H1 (cell line): Measurements from ENCODE around the gene TRIM9. TPM values are rescaled to one million over a fixed set of nuclear protein-coding genes. Genes with fewer than 3 reads are reported as not detected.

Source experiments
- CHD7 ChIP-seq: fragments of 300-600 bp; sonication (generic); IDR thresholded peaks from 2 replicates; pipeline ENCODE4 v1.7.1; 2012; ENCODE audit warnings: low read length, moderate library complexity, mild to moderate bottlenecking, inconsistent platforms; ENCODE audit not compliant: insufficient replicate concordance
- EZH2 ChIP-seq: fragments of 200-600 bp; sonication (generic); IDR thresholded peaks from 2 replicates; pipeline ENCODE4 v1.7.1; 2012; ENCODE audit warnings: low read depth, mild to moderate bottlenecking, moderate library complexity, low read length, inconsistent platforms; ENCODE audit not compliant: severe bottlenecking
- GTF2F1 ChIP-seq: IDR thresholded peaks from 2 replicates; pipeline ENCODE4 v1.6.1; 2012; ENCODE audit warnings: low read depth, low read length, improper control_type of control experiment, borderline replicate concordance
- NRF1 ChIP-seq: IDR thresholded peaks from 2 replicates; pipeline ENCODE4 v1.6.1; 2011; ENCODE audit warnings: mild to moderate bottlenecking, low read depth, low read length, improper control_type of control experiment
- RFX5 ChIP-seq: IDR thresholded peaks from 2 replicates; pipeline ENCODE4 v1.6.1; 2011; ENCODE audit warnings: low read depth, low read length, improper control_type of control experiment, borderline replicate concordance
- SP4 ChIP-seq: IDR thresholded peaks from 2 replicates; pipeline ENCODE4 v1.6.1; 2012; ENCODE audit warnings: low read length, inconsistent platforms
- polyA plus RNA-seq, 7 experiments: library from polyadenylated mRNA; depleted of rRNA in 3 of 7; stranded (reverse) in 5 of 7; unstranded in 2 of 7; fragments of >200 nt in 5 of 7; fragments of 200-250 nt in 2 of 7; gene quantifications; 1 replicate in 5 of 7; 2 replicates in 1 of 7; 4 replicates in 1 of 7; pipeline versions ENCODE4 v1.2.1 to v1.2.3, GENCODE V29; 2011 to 2013; ENCODE audit warnings: missing spikeins in 2 of 7, mixed read lengths in 2 of 7
- total RNA-seq: library from RNA; stranded (reverse); fragmentation: NEBNext Ultra II Directional; extraction: Animal tissue kit (Norgen Biotek cat#: 25700); gene quantifications from 2 replicates; pipeline ENCODE4 v1.2.1, GENCODE V29; 2021

Gene TRIM9
- total and polyA plus RNA-seq, 2 of the 8 experiments (the other 6 are each of a cell fraction or from before 2014, with no cell fraction given) = 2.7 to 5.4 TPM

DNA sequence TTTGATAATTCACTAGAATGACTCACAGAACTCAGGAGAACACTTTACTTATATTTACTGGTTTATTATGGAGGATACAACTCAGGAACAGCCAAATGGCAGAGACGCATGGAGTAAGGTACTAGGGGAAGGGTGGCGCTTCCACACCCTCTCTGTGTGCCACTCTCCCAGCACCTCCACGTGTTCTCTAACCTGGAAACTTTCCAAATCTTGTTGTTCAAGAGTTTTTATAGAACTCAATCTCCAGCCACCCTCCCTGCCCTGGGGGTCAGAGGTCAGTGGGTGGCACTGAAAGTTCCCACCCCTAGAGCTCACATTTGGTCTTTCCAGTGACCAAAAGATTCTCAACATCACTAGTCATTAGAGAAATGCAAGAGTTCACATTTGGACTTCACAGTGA lies 13.2 kb downstream of the TRIM9 start (continued):
- no peak for TF ChIP-seq CHD7
- no peak for TF ChIP-seq EZH2
- TF ChIP-seq GTF2F1 = no peak
- no peak for TF ChIP-seq RFX5
- TF ChIP-seq SP4 = no peak
- TF ChIP-seq NRF1 = no peak
